AG08395 (cell line): ENCODE results near the gene MRPL53.
"Not testable (repeated sequence)": the region's sequence is repeated elsewhere in the genome, so short reads cannot be mapped to it uniquely, and the experiment has no call there.

Experiments
- DNase-seq: peaks from one replicate; pipeline ENCODE4 v3.0.0; 2012; ENCODE audit warnings: mixed read lengths, low spot score

MRPL53 gene

DNA sequence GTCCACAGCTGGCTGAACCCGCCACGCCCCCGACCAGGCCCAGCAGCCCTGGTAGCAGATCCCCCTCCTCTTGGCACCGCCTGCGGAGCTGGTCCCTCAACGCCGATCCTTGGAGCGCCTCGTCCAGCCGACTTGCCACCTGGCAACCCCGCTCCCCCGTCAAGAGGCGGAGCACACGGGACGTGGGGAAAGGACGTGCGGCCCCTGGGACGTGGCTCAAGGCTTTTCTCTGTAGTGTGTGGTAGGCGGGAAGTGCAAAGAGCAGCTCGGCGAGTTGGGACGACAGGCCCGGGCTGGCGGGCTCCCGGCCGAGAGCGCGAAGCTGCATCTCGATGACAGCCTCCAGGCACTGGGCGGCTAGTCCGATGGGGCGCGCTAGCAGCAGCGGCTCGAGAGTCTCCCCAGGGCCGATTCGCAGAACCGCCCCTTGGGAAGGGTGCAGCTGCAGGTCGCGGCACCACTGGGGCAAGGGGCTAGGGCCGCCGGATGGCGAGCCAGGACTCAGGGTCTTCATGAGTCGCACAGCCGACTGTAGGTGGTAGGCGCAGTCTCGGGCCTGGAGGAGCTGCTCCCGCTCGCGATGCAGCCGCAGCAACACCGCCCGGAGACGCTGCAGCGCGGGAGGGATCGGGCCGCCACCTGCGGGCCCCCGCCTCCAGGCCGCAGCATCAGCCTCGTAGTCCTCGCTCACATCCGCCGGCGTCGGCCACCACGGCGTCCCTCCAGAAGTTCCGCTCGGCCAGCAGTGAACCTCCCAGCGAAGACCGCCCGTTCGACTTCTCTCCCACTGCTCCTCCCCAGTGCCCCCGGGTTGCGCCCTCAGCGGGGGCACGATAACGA is 9.7 kb upstream of the MRPL53 start:
- DNase-seq: peak; percentile 31

DNA sequence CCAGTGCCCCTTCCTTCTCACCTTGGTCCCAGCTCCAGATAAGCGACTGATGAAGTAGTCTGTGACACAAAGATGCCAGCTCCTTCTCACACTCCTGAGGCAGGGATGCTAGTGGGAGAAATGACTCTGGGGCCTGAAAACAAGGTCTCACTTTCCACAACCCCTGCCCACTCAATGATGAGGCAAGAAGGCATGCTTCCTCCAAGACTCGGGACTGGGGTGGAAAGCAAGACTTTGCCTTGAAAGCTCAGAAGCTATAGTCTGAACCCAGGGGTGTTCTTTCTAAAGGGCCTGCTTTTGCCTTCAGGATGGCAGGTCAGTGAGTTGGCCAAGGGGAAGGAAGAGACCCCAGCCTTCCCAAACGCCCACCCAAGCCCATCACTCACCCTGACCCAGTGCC is 9.0 kb upstream of the MRPL53 start:
- DNase-seq: no peak

DNA sequence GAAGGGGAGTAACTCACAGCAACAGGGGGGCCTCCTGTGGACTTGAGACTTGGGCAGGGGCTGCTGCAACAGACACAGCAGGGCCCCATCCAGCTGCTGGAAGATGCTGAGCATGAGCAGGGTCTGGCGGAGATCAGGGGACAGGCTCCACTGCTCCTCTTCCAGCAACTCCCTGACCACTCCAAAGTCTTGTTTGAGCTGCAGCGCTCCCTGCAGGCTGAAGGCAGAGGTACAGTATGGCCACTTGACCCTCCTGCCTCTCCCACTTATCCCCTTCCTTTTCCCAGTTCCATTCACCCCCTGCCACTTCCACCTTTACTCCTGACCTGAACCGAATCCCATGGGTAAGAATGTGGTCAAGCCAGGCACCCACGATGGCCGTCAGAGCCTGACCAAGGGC is 2.4 kb upstream of the MRPL53 start:
- no peak for DNase-seq

DNA sequence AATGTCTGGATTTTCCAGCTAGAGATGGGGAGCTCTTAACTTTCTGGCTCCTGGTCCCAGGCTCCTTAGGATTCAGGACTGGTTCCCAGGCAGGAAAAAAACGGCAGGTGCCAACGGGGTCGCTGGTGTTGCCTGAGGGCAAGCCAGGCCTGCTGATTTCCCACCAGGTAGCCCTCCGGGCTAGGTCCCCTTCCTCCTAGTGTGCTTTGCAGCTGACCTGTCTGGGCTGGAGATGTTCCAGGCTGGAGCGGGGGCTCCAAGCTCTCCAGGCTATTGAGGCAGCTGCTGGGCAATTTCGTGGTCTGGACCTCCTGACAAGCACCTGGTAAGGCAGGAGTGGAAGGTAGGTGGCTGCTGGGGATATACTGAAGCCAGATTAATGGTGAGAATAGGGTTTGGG is 2.0 kb upstream of the MRPL53 start:
- no peak for DNase-seq

DNA sequence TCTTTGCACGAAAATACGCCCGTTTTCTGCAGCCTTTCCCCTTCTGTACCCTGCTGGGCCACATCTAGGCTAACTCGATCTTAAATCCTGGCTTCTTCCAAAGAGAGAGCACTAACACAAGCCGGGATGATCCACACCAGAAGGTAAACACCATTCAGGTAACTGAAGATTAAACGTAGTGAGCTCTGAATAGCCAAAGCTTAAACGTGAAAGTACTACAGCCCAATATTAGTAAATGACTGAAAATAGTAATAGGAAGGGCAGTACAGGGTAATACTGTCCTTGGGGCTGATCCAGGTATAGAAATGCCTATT is 422 bp upstream of the MRPL53 start:
- no peak for DNase-seq

DNA sequence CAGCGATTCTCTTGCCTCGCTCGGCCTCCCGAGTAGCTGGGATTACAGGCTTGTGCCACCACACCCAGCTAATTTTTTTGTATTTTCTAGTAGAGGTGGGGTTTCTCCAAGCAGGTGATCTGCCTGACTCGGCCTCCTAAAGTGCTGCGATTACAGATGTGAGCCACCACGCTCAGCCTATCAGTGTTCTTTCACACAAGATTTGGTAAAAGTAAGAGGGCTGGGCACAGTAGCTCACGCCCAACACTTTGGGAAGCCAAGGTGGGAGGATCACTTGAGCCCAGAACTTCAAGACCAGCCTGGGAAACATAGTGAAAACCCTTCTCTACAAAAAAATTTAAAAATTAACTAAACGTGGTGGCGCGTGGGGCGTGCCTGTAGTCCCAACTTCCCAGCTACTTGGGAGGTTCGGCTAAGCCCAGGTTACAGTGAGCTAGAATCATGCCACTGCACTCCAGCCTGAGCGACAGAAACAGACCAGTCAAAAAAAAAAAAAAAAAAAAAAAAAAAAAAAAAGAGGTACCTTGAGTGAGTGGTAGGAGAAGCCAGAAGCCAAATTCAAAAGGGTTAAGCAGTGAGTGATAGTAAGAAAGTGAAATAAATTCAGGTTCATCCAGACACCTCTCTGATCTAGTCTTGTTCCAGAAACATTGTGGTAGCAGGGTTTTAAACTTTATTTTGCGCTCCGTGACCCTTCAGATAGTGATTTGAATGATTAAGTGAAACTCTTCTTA is 981 bp downstream of the MRPL53 start:
- no peak for DNase-seq

DNA sequence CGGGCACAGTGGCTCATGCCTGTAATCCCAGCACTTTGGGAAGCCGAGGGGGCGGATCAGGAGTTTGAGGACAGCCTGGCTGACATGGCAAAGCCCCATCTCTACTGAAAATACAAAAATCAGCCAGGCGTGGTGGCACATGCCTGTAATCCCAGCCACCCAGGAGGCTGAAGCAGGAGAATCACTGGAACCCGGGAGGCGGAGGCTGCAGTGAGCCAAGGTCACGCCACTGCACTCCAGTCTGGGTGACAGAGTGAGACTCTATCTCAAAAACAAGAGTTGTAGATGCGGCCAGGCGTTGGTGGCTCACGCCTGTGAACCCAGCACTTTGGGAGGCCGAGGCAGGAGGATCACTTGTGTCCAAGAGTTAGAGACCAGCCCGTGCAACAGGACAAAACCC is 1.7 kb downstream of the MRPL53 start:
- not testable (repeated sequence) for DNase-seq

DNA sequence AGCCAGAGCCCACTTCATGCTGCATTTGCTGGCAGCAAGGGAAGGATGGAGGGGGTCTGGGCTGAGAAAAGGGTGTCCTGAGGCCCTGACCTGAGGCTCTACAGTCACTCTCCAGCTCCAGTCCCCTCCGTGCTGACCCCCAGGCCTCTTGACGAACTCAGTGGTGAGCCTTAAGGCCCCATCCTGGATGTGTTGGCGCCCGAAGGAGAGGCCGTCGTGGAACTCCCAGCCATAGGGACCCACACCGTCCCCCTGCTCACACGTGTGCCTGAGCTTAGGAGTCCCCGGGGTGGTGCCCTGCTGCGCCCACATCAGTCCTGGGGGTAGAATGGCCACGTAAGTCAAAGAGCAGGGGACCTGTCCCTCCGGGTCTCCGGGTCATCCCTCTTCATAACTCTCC is 8.1 kb downstream of the MRPL53 start:
- DNase-seq: no peak

DNA sequence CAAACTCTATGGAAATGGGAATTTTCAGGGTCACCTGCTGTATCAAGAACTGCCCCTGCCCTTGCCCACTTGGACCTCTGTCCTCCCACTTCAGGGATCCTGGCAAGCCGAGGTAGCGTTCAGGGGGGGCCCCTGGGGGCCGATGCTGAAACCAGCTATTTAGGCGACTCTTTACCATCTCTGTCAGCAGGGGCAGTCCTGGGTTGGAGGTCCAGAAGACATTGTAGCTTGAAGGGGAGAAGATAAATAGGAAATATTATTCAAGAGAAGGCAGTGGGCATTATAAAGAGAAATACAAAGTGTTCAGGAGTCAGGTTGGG is 9.7 kb downstream of the MRPL53 start:
- DNase-seq: no peak

DNA sequence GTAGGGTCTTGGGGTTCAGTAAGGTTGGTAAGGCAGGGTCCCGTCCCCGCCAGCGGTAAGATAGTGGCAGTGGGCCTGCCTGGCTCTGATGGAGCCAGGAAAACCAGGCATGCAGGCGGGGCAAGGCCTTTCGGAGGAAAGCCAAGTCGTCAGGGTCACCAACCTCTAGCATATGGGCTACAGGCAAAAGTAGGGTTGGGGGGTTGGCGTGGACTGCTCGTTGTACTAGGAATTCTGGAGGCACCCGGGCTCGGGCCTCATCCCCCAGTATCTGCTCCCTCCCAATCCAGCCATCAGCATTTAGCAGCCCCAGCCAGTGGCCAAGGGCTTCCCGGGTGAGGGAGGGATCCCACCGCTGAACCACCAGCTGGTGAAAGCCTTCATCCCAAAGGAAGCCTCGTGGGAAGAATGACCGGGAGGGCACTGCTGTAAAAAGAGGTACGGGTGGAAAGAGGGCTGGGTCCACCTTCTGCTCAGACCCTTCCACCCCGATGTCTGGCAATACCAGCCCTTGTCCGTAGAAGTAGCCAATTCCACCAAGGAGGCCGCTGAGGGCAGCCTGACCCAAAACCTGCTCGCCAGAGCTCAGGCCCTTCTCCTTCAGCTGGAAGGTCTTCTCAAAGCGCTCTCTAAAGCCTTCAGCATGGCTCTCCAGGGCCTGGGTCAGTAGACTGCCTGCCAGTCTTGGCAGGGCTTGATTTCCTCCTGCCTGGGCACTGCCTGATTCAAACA is 10.3 kb downstream of the MRPL53 start:
- DNase-seq: no peak

DNA sequence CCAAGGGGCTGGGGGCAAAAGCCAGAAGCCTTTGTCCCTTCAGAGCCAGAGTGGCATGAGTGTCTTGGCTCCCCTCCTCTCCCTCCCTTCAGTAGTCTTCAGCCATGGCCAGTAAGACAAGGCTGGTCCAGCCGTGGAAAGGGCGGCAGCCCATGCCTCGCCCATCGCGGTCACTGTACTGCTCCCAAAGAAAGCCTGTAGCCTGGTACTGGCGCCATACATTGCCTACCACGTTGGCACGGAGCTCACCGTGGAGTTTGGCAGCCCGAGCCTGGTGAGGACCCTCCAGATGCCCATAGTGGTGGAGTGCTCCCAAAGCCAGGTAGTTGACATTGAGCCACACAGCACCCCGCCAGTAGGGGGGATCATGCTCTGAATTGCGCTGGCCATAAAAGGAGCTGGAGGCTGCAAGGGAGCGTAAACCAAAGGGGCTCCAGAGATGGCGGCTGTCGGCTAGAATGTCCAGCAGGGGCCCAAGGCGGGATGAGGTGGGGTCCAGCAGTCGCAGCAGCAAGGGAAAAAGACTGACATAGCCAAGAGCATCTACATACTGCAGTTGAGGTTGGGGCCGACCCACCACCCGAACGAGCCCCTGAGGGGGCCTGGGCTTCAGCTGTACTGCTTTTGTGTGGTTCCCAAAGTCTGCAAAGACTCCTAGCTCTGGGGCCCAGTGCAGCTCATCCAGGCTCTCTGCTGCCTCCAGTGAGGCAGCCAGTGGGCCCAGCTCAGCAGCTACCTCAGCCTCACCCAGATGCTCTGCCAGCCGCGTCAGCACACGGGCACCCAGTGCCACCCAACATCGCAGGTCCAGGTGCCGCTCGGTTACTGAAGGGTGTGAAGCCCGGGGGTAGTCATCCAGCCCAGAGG is 11.1 kb downstream of the MRPL53 start:
- no peak for DNase-seq

DNA sequence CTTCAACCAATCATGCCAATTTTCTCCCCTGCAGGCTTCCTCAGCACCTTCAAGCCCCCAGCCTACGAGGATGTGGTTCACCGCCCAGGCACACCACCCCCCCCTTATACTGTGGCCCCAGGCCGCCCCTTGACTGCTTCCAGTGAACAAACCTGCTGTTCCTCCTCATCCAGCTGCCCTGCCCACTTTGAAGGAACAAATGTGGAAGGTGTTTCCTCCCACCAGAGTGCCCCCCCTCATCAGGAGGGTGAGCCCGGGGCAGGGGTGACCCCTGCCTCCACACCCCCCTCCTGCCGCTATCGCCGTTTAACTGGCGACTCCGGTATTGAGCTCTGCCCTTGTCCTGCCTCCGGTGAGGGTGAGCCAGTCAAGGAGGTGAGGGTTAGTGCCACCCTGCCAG is 12.3 kb downstream of the MRPL53 start:
- DNase-seq: not testable (repeated sequence)

DNA sequence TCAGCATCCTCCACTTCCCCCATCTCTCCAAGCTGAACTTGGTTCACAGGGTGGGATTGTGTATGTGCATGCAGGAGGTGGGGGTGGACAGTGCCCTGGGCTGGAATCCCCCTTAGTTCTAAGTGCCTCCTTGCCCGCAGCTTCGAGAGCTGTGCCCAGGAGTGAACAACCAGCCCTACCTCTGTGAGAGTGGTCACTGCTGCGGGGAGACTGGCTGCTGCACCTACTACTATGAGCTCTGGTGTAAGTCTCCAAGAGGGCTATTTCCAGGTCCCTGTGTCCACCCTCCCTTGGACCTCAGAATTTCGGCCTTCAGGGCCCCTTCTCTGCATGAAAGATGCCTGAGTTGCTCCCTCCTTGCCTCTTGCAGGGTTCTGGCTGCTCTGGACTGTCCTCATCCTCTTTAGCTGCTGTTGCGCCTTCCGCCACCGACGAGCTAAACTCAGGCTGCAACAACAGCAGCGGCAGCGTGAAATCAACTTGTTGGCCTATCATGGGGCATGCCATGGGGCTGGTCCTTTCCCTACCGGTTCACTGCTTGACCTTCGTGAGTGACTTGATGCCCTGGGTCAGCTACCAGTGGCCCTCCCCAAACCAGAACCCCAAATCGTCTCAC is 12.9 kb downstream of the MRPL53 start:
- not testable (repeated sequence) for DNase-seq

DNA sequence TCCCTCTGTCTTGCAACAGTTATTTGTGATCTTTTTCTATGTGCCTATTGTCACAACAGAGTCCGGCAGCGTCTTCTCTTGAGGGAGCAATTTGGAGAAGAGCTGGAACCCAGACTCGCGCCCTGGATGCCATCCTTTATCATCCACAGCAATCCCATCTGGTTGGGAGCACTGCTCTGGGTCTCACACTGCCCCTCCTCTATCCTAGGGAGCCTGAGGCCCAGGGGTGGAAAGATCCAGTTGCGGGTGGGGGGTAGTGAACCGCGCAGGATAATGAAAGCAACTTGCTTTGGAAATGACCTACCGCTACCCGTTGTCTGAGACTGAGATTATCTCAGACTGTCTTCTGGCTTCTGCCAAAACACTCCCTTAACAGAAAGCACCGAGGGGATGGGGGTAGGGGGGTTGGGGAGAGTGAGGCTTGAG is 13.5 kb downstream of the MRPL53 start:
- DNase-seq: no peak

DNA sequence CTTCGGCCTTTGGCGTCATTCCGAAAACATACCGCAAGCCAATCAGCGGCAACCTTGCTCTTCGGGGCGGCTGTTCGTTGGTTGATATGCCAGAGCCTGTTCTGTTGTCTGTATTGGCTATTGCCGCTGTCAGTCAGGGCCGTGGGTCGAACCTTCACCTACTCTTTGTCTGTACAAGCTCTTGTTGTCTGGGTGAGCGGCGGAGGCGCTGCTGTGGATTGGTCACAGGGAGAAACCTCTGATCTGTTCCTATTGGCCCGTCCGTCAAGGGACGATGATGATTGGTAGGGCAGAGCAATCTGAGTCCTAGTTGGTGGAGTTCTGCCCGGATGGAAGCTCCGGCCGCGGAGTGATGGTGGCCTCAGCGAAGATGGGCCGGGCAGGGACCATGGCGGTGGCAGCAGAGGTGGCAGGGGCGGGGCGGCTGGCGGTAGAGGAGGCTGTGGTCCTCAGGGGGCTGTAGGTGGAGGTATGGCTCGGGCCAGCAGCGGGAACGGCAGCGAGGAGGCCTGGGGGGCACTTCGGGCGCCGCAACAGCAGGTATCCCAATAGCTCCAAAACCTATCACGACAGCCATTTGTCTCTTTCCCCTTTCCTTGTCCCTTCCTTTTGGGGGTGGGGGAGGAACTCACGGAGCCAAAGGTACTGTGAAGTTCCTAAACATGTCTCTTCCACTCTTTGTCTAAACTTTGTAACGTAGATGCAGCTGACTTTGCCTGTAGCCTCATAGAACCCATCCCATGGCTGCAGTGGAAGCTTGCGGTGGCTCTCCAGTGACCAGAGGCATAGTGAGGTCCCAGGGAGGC is 14.1 kb downstream of the MRPL53 start, which contains the start of gene WBP1:
TSS of gene WBP1 (plus strand) at position 307 of the 806 bp plus-strand sequence. CDS start at position 472, 165 bp downstream.
- peak; percentile 99 for DNase-seq

DNA sequence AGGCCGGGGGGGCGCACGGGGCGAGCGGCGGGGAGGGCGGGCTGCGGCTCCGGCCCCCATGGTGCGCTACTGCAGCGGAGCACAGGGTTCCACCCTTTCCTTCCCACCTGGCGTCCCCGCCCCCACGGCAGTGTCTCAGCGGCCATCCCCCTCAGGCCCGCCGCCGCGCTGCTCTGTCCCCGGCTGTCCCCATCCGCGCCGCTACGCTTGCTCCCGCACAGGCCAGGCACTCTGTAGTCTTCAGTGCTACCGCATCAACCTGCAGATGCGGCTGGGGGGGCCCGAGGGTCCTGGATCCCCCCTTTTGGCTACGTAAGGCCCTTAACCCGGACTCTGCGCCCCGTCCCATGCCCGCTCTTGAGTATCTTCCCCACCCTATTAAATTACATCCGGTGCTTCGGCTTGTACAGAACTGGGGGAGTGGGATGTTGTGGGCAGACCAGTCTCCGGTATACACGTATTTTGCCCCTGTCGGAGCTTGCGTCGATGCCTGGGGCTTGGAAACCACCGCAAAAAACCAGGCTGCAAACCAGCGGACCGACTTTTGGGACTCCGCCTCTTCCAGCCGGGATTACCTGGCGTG is 14.8 kb downstream of the MRPL53 start:
- DNase-seq: no peak

DNA sequence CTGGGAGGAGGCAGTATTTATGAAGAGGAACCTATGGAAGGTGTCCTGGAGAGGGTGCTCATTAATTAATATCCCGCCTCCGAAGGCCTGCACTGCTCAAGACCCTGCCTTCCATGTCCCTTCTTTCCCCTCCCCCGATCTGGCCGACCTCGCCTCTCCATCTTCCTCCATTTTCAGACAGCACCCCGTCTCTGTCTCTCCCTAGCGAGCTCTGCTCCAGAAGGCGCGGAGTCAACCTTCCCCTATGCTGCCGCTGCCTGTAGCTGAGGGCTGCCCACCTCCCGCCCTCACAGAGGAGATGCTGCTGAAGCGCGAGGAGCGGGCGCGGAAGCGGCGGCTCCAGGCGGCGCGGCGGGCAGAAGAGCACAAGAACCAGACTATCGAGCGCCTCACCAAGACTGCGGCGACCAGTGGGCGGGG is 15.3 kb downstream of the MRPL53 start:
- no peak for DNase-seq

DNA sequence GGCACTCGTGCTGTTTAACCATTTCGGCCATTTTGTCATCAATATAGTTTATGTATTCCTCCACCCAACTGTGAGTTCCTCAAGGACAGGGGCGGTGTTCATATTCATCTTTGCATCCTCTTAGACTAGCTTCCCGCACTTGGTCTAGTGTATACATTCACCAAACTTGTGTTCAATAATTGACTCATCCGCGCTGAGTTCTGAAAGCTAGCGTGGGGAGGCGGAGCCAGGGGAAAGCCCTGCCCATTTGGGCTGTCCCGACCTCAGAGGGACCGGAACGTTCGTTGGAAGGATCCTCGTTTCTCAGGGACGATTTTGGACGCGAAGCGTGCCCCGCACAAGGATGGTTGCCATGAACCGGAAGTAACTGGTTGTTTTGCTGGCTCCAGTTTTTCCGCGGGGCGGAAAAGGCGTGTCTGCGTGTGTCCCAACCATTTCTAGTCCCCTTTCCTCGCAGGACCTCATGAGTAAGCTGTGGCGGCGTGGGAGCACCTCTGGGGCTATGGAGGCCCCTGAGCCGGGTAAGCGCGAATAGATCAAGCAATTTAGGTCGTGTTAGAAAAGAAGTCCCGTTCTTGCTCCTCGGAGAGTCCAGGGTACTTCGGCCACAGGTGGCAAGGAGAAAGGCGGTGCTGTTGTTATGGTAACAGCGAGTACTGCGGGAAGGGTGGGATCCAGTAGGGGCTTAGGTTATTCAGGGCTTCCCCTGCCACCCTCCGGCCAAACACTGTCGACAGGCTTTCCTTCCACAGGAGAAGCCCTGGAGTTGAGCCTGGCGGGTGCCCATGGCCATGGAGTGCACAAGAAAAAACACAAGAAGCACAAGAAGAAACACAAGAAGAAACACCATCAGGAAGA is 17.6 kb downstream of the MRPL53 start, which contains the start of gene INO80B:
TSS of gene INO80B (plus strand) at position 434 of the 858 bp plus-strand sequence. CDS start at position 464, 30 bp downstream.
- DNase-seq: peak; percentile 94

DNA sequence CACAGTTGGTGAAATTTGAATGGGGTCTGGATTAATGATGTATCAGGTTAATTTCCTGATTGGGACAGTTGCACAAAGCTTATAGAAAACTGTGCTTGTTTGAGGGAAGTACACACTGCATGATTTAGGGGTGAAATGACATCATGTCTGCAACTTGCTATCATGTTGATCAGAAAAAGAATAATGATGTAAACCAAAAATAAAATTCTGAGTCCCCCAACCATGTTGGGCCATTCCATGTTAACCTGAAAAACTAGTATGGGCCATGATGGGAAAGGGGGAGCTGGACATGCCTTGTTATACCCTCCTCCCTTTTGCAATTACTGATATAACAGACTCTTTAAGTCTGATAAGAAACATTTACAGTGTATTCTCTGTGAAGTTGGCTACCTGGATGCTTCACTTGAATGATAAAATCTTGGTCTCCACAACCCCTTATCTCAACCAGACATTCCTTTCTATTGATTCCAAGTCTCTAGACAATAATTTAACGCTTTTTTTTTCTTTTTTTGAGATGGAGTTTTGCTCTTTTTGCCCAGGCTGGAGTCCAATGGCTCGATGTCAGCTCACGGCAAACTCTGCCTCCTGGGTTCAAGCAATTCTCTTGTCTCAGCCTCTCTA is 21.8 kb downstream of the MRPL53 start:
- no peak for DNase-seq
